ENCODE data around the gene CRKL. TPM values are rescaled to one million over a fixed set of nuclear protein-coding genes. Genes with fewer than 3 reads are reported as not detected.

The CRKL gene
- polyA plus RNA-seq, 1 of the 3 experiments (the other 2 are of a cell fraction) = 9.6 TPM

DNA sequence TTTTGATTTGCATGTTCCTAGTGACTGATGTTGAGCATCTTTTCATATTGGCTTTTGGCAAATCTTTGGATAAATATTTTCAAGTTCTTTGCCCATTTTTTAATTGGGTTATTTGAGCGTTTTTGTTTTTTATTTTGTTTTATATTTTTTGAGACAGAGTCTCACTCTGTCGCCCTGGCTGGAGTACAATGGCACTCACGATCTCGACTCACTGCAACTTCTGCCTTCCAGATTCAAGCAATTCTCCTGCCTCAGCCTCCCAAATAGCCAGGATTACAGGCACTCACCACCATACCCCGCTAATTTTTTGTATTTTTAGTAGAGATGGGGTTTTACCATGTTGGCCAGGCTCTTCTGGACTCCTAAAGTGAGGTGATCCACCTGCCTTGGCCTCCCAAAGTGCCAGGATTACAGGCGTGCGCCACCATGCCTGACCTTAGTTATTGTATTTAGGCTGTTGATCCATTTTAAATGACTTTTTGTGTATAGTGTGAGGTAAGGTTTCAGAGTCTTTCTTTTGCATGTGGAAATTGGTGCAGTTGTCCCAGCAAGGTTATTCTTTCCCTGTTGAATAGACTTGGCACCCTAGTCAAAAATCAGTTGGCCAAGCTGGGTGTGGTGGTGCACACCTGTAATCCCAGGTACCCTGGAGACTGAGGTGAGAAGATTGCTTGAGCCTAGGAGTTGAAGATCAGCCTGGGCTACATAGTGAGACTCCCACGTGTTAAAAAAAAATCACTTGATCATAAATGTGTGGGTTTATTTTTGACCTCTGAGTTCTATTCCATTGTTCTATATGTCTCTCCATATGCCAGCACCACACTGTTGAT, 26.1 kb downstream of the CRKL start:
- Histone ChIP-seq H3K4me1 (ENCODE audit: control insufficient read depth in 1 of 2, insufficient read depth in 2 of 2, low read depth in 1 of 2, low read length in 1 of 2) (peaks cover 9 to 13% of the 10 kb centered on the region in 2 experiments; a peak in 2 of 4 replicates), H2AFZ (ENCODE audit: low read depth) (no peak overlapping the region), H3K9me3 (no peaks in the 10 kb centered on the region), H3K9ac (no peak overlapping the region), H3K4me2 (no peak overlapping the region), H3K27me3 (ENCODE audit: insufficient read depth) (no peaks in the 10 kb centered on the region), H4K20me1 (ENCODE audit: insufficient read depth) (peaks cover 97% of the 10 kb centered on the region), H3K36me3 (replicated peaks in 1 of 2; ENCODE audit: control insufficient read depth in 1 of 2, insufficient read depth in 2 of 2, low read length in 1 of 2) (peaks cover 1 to 6% of the 10 kb centered on the region in 2 experiments), H3K27ac (ENCODE audit: low read depth in 2 of 2, low read length in 1 of 2) (no peak overlapping the region), H3F3A (replicated peaks; ENCODE audit: insufficient read depth) (peaks cover 11% of the 10 kb centered on the region), H3K9me2 (no peaks in the 10 kb centered on the region), H3K4me3 (ENCODE audit: low read depth in 2 of 2, low read length in 1 of 2) (no peak overlapping the region), H3K79me2 (ENCODE audit: insufficient read depth) (peaks cover 98% of the 10 kb centered on the region)
- ChIA-PET POLR2A (no interaction called here), CTCF (no interaction called here)
- WGBS (ENCODE audit: low lambda C conversion rate) = 97% methylated on average over 8 of the region's 8 CpGs
- TF ChIP-seq GABPA (IDR thresholded peaks at IDR 0.05; ENCODE audit: low read depth) (no peak), RXRA (IDR thresholded peaks at IDR 0.05; ENCODE audit: borderline replicate concordance, low read depth) (no peak), RAD21 (IDR thresholded peaks at IDR 0.05; ENCODE audit: low read length) (no peak), MXI1 (IDR thresholded peaks at IDR 0.05; ENCODE audit: low read depth, low read length) (no peak), GATA2 (CRISPR knock-in tag; IDR thresholded peaks at IDR 0.05) (no peak), FOXJ3 (CRISPR knock-in tag; IDR thresholded peaks at IDR 0.05) (no peak), SMC3 (IDR thresholded peaks at IDR 0.05; ENCODE audit: low read depth, low read length) (no peak), POLR2AphosphoS5 (IDR thresholded peaks at IDR 0.05; ENCODE audit: low read depth, low read length) (no peak), TCF12 (IDR thresholded peaks at IDR 0.05) (no peak)
- TF ChIP-seq, protein P1, sequence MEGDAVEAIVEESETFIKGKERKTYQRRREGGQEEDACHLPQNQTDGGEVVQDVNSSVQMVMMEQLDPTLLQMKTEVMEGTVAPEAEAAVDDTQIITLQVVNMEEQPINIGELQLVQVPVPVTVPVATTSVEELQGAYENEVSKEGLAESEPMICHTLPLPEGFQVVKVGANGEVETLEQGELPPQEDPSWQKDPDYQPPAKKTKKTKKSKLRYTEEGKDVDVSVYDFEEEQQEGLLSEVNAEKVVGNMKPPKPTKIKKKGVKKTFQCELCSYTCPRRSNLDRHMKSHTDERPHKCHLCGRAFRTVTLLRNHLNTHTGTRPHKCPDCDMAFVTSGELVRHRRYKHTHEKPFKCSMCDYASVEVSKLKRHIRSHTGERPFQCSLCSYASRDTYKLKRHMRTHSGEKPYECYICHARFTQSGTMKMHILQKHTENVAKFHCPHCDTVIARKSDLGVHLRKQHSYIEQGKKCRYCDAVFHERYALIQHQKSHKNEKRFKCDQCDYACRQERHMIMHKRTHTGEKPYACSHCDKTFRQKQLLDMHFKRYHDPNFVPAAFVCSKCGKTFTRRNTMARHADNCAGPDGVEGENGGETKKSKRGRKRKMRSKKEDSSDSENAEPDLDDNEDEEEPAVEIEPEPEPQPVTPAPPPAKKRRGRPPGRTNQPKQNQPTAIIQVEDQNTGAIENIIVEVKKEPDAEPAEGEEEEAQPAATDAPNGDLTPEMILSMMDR (IDR thresholded peaks at IDR 0.05) = no peak
- TF ChIP-seq, protein P2, sequence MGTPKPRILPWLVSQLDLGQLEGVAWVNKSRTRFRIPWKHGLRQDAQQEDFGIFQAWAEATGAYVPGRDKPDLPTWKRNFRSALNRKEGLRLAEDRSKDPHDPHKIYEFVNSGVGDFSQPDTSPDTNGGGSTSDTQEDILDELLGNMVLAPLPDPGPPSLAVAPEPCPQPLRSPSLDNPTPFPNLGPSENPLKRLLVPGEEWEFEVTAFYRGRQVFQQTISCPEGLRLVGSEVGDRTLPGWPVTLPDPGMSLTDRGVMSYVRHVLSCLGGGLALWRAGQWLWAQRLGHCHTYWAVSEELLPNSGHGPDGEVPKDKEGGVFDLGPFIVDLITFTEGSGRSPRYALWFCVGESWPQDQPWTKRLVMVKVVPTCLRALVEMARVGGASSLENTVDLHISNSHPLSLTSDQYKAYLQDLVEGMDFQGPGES (IDR thresholded peaks at IDR 0.05; ENCODE audit: low read depth, low read length) = no peak
- no peak for DNase-seq

DNA sequence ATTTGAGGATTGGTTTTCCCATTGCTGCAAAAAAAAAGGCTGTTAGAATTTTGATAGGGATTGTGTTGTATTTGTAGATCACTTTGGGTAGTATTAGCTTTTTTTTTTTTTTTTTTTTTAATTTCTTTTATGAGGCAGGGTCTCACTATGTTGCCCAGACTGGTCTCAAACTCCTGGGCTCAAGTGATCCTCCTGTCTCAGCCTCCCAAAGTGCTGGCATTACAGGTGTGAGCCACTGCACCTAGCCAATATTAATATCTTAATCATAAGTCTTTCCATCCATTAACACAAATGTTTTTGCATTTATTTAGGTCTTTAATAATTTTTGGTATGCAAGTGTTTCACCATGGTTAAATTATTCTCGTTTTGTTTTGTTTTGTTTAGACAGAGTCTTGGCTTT, 26.8 kb downstream of the CRKL start:
- Histone ChIP-seq H3K4me1 (ENCODE audit: control insufficient read depth in 1 of 2, insufficient read depth in 2 of 2, low read depth in 1 of 2, low read length in 1 of 2) (peaks cover 9 to 13% of the 10 kb centered on the region in 2 experiments; a peak in 2 of 4 replicates), H3K9me2 (no peaks in the 10 kb centered on the region), H3K27ac (ENCODE audit: low read depth in 2 of 2, low read length in 1 of 2) (no peak overlapping the region), H3K9me3 (no peaks in the 10 kb centered on the region), H3K4me3 (ENCODE audit: low read depth in 2 of 2, low read length in 1 of 2) (no peak overlapping the region), H4K20me1 (ENCODE audit: insufficient read depth) (peaks cover 97% of the 10 kb centered on the region), H3K4me2 (no peak overlapping the region), H2AFZ (ENCODE audit: low read depth) (no peak overlapping the region), H3F3A (replicated peaks; ENCODE audit: insufficient read depth) (peaks cover 11% of the 10 kb centered on the region), H3K9ac (no peak overlapping the region), H3K36me3 (replicated peaks in 1 of 2; ENCODE audit: control insufficient read depth in 1 of 2, insufficient read depth in 2 of 2, low read length in 1 of 2) (peaks cover 0 to 3% of the 10 kb centered on the region in 2 experiments), H3K79me2 (ENCODE audit: insufficient read depth) (peaks cover 98% of the 10 kb centered on the region), H3K27me3 (ENCODE audit: insufficient read depth) (no peaks in the 10 kb centered on the region)
- ChIA-PET CTCF (interaction anchor here (1.2 kb wide), 1 partner anchor 58 kb away, joined by 3 read pairs; no protein-coding TSS in a partner anchor), POLR2A (no interaction called here)
- no peak for DNase-seq
- TF ChIP-seq PBX3 (IDR thresholded peaks at IDR 0.05) = no peak
- TF ChIP-seq CHD2 (IDR thresholded peaks at IDR 0.05; ENCODE audit: low read length, partially characterized antibody) = no peak
- TF ChIP-seq SIN3A (IDR thresholded peaks at IDR 0.05; ENCODE audit: borderline replicate concordance, low read depth, low read length) = no peak
- no peak for TF ChIP-seq SMC3 (IDR thresholded peaks at IDR 0.05; ENCODE audit: low read depth, low read length)
- TF ChIP-seq, protein P2 (IDR thresholded peaks at IDR 0.05; ENCODE audit: low read depth, low read length) = no peak
- no peak for TF ChIP-seq MEF2A (IDR thresholded peaks at IDR 0.05; ENCODE audit: borderline replicate concordance, low read depth)
- TF ChIP-seq EZH2phosphoT487 (IDR thresholded peaks at IDR 0.05; ENCODE audit: borderline replicate concordance, low read depth) = no peak
- no peak for TF ChIP-seq USF2 (IDR thresholded peaks at IDR 0.05; ENCODE audit: borderline replicate concordance, low read depth, low read length)
- no peak for TF ChIP-seq MXI1 (IDR thresholded peaks at IDR 0.05; ENCODE audit: low read depth, low read length)
- no peak for TF ChIP-seq RFX5 (IDR thresholded peaks at IDR 0.05; ENCODE audit: low read length)
- TF ChIP-seq FOSL2 (IDR thresholded peaks at IDR 0.05; ENCODE audit: borderline replicate concordance, low read depth) = no peak
- TF ChIP-seq NFIC (IDR thresholded peaks at IDR 0.05; ENCODE audit: borderline replicate concordance) = no peak
- 78% methylated on average over 1 of the region's 1 CpG for WGBS (ENCODE audit: low lambda C conversion rate)
